SU-DHL-6 (cell line): ENCODE measurements around the gene CEP63.

Source experiments
- H2AFZ ChIP-seq: fragments of 200-600 bp; sonication (generic); 2 replicates; pipeline ENCODE4 v1.6.1; 2014; ENCODE audit warnings: low read depth, mild to moderate bottlenecking, moderate library complexity, mixed read lengths, antibody characterized with exemption, low read length; ENCODE audit not compliant: severe bottlenecking
- H3F3A ChIP-seq: fragments of 200-600 bp; shearing (Covaris generic); 2 replicates; pipeline ENCODE4 v1.6.0; 2016; ENCODE audit warnings: antibody characterized with exemption, mild to moderate bottlenecking; ENCODE audit not compliant: insufficient read depth
- H3K27ac ChIP-seq: fragments of 200-600 bp; sonication (generic); 2 replicates; pipeline ENCODE4 v1.5.1; 2016; ENCODE audit warnings: low read depth, mild to moderate bottlenecking, low read length, moderate library complexity, mixed read lengths
- H3K27me3 ChIP-seq: fragments of 200-600 bp; sonication (generic), shearing (Covaris generic); 2 replicates; pipeline ENCODE4 v1.6.0; 2014; ENCODE audit warnings: mild to moderate bottlenecking, low read length
- H3K36me3 ChIP-seq: fragments of 200-600 bp; sonication (generic); 2 replicates; pipeline ENCODE4 v1.6.1; 2014; ENCODE audit warnings: mild to moderate bottlenecking, low read length, mixed read lengths
- H3K4me2 ChIP-seq: fragments of 300-600, 200-600 bp; shearing (Covaris generic), sonication (generic); 2 replicates; pipeline ENCODE4 v1.6.0; 2014; ENCODE audit warnings: low read length, low read depth, mild to moderate bottlenecking; ENCODE audit not compliant: poor library complexity, severe bottlenecking
- H3K4me3 ChIP-seq: fragments of 200-600 bp; sonication (generic); 2 replicates; pipeline ENCODE4 v1.5.1; 2014; ENCODE audit warnings: antibody characterized with exemption, low read length, mild to moderate bottlenecking, mixed read lengths; ENCODE audit not compliant: insufficient read depth, poor library complexity, severe bottlenecking
- H3K79me2 ChIP-seq: fragments of 200-600 bp; sonication (generic); 2 replicates; pipeline ENCODE4 v1.6.1; 2014; ENCODE audit warnings: mild to moderate bottlenecking, low read length, moderate library complexity; ENCODE audit not compliant: insufficient read depth
- H3K9ac ChIP-seq: fragments of 200-600 bp; sonication (generic); 2 replicates; pipeline ENCODE4 v1.7.0; 2014; ENCODE audit warnings: mild to moderate bottlenecking, low read length
- H3K9me2 ChIP-seq: fragments of 200-600 bp; sonication (generic); replicated peaks from 2 replicates; pipeline ENCODE4 v1.6.1; 2014; ENCODE audit warnings: low read length; ENCODE audit not compliant: insufficient read depth
- H3K9me3 ChIP-seq: fragments of 200-600 bp; sonication (generic); 2 replicates; pipeline ENCODE4 v1.6.1; 2014; ENCODE audit warnings: low read length, mixed read lengths; ENCODE audit not compliant: insufficient read depth
- H4K20me1 ChIP-seq: fragments of 200-600 bp; sonication (generic); 2 replicates; pipeline ENCODE4 v1.6.1; 2014; ENCODE audit warnings: low read depth, mild to moderate bottlenecking, antibody characterized with exemption, low read length, moderate library complexity, mixed read lengths
- EZH2phosphoT487 ChIP-seq: fragments of 200-600 bp; sonication (generic), shearing (Covaris generic); conservative IDR thresholded peaks from 2 replicates; pipeline ENCODE4 v1.6.1; 2018; ENCODE audit warnings: mild to moderate bottlenecking, antibody characterized with exemption, low read length, moderate library complexity, mixed read lengths
- TF ChIP-seq, protein P1 (sequence below): fragments of 200-600 bp; sonication (generic); IDR thresholded peaks from one replicate; pipeline ENCODE4 v1.5.1; 2017; ENCODE audit warnings: antibody characterized with exemption, mild to moderate bottlenecking, low read length, moderate library complexity; ENCODE audit not compliant: insufficient read depth, poor library complexity, severe bottlenecking

Gene CEP63

DNA sequence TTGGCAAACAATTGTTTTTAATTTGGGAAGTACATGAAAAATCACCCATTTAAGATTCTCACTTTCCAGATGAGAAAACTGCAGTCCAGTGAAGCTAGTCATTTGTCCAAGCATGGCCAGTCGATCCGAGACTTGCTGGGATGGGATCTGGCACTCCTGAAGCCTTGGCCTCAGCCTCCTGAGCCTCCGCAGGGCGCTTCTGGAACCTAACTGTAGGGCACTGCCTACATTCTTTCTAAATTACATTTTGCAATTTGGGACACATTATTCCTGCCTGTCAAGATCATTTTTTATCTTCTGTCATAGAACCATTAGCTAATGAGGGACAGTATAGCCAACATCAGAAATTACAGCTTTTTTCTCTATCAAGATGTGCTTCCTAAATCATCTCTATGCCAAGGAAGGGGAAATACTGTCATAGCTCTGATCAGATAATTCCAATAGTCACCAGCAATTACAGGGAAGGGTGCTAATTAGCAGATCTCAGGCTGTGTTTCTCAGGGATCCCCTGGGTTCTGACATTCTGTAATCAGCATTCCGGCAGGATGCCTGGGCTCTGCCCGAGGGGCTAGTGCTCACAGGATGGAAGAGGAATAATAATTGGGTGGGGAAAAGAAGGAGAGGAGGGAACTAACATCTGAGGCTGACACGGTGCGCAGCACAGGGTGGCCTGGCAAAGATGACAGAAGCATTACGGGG lies 28.3 kb upstream of the CEP63 start:
- Histone ChIP-seq H3K79me2 (no peaks in the 10 kb centered on the region), H3F3A (no peaks in the 10 kb centered on the region), H3K36me3 (no peaks in the 10 kb centered on the region)

DNA sequence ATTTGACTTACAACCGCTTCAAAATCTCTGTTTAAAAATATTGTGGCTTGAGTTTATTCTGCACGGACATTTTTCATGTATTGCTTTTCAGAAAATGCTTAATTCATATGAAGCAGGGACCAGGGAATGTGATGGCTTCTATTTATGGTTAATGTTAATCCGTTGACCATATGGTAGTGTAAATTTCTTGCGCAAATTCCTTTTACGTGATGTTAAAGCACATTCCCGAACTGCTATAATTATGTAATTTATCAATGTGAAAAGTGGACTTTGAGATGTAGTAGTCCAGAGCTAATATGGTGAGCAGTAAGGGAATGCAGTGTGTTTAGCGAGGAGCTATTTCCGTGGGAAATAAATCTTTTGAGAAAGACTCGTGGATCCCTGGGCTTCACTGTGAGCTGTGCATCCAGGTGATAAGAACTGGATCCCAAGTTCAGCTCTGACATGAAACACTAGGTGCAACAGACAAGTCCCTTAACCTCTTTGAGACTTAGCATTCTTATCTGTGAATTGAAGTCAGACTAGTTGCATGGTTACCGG lies 27.4 kb upstream of the CEP63 start:
- no peak for TF ChIP-seq EZH2phosphoT487
- TF ChIP-seq, protein P1, sequence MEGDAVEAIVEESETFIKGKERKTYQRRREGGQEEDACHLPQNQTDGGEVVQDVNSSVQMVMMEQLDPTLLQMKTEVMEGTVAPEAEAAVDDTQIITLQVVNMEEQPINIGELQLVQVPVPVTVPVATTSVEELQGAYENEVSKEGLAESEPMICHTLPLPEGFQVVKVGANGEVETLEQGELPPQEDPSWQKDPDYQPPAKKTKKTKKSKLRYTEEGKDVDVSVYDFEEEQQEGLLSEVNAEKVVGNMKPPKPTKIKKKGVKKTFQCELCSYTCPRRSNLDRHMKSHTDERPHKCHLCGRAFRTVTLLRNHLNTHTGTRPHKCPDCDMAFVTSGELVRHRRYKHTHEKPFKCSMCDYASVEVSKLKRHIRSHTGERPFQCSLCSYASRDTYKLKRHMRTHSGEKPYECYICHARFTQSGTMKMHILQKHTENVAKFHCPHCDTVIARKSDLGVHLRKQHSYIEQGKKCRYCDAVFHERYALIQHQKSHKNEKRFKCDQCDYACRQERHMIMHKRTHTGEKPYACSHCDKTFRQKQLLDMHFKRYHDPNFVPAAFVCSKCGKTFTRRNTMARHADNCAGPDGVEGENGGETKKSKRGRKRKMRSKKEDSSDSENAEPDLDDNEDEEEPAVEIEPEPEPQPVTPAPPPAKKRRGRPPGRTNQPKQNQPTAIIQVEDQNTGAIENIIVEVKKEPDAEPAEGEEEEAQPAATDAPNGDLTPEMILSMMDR = no peak
- Histone ChIP-seq H2AFZ (no peak overlapping the region), H3K27ac (no peak overlapping the region), H3K27me3 (no peaks in the 10 kb centered on the region), H3K9me3 (no peaks in the 10 kb centered on the region), H3K9me2 (no peaks in the 10 kb centered on the region), H3K79me2 (no peaks in the 10 kb centered on the region), H3F3A (no peaks in the 10 kb centered on the region), H3K4me2 (no peak overlapping the region), H3K36me3 (no peaks in the 10 kb centered on the region), H3K4me3 (no peak overlapping the region), H3K9ac (no peak overlapping the region), H4K20me1 (no peaks in the 10 kb centered on the region)

More for the DNA sequence above, 28.3 kb upstream of the CEP63 start:
- no peak overlapping the region for H3K27ac ChIP-seq
- no peak overlapping the region for H3K4me3 ChIP-seq
- no peaks in the 10 kb centered on the region for H3K9me2 ChIP-seq
- H3K4me2 ChIP-seq = no peak overlapping the region
- no peak overlapping the region for H2AFZ ChIP-seq
- no peaks in the 10 kb centered on the region for H4K20me1 ChIP-seq
- no peaks in the 10 kb centered on the region for H3K9me3 ChIP-seq
- H3K9ac ChIP-seq = no peak overlapping the region
- TF ChIP-seq, protein P1 = no peak
- no peak for TF ChIP-seq EZH2phosphoT487
- H3K27me3 ChIP-seq = no peaks in the 10 kb centered on the region

DNA sequence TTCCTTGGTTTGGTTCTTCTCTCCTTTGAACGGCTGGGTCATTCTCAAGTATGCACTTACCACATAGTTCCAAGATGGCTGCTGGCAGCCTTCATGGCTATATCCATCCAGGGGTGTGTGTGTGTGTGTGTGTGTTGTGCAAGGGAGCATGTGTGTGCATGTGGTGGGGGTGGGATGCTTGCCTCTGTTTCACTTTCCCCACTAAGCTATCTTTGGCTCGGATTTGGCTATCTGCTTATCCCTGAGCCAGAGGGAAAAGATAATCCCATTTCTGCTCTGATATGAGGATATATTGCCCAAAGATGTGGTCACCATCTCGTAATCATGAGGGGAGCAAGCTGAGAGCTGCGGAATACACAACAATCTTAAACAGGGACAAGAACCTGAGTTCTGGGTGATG lies 26.3 kb upstream of the CEP63 start:
- no peaks in the 10 kb centered on the region for H3F3A ChIP-seq
- H3K27ac ChIP-seq = no peak overlapping the region
- no peak overlapping the region for H3K4me2 ChIP-seq
- H3K9me3 ChIP-seq = no peaks in the 10 kb centered on the region
- no peak overlapping the region for H3K9ac ChIP-seq
- no peaks in the 10 kb centered on the region for H3K27me3 ChIP-seq
- H3K9me2 ChIP-seq = no peaks in the 10 kb centered on the region
- no peak for TF ChIP-seq EZH2phosphoT487
- TF ChIP-seq, protein P1 = no peak
- H2AFZ ChIP-seq = no peak overlapping the region
- no peaks in the 10 kb centered on the region for H3K36me3 ChIP-seq
- H3K79me2 ChIP-seq = no peaks in the 10 kb centered on the region
- H4K20me1 ChIP-seq = no peaks in the 10 kb centered on the region
- no peak overlapping the region for H3K4me3 ChIP-seq
